ENCODE measurements around the gene ST6GAL2.

Gene ST6GAL2

DNA sequence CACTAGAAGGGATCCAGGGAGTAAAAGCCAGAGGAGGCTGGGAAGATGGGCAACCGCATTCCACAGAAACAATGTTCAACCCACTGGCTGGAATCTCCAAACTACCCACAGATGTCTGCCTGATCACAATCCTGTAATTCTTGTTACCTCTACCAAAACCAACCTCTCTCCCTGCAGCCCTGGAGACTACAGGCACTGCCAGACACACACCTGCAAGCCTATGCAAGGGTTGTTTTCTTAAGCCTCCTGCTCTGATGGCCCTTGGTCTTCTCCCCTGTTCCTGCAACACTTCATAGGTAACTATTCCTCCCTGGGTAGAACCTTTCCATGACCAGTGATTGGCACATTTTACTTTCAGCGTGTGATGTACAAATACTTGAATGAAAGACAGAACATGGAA, 21.9 kb downstream of the ST6GAL2 start:
- DNase-seq (ENCODE audit: low spot score), result no peak

DNA sequence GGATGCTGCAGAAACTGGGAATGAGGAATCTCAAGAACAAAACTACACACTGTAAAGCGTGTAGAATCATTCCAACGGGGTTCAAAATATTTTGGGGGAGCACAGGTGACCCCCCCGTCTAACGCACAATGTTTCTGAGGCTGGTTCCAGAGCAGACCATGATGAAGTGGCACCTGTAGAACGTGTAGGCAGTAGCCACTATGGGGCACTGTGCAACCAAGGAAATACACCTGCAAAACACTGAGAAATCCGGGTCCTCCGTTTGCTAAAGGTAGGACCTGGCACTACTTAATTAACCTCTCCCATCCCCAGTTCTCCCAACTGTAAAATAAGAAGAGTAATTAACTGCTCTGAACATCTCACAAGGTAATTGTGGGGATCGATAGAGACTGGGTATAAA, 22.6 kb downstream of the ST6GAL2 start:
- no peak for DNase-seq (ENCODE audit: low spot score)

GRCh38 chr2:106859498-106859897, 26.5 kb downstream of the ST6GAL2 start:
- no peak for DNase-seq (ENCODE audit: low spot score)

DNA sequence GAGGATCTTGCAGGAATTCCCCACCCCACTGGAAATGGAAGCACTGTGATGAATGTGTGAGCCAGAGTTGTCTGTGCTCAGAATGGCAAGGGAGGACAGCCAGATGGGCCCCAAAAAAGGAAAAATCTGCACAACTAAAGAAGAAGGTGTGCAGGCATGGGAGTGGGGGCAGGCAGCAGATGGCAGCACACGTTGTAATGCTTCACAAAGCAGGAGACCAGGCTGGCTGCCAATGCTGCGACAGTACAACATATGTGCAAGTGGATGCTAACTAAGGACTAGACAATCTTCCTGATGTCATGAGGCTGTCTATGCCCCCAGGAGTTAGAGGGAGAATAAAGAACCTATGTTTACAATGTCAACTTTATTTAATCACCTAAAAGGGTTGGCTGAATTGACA, 27.2 kb downstream of the ST6GAL2 start:
- no peak for DNase-seq (ENCODE audit: low spot score)

GRCh38 chr2:106857882-106858478, 28.0 kb downstream of the ST6GAL2 start:
- no peak for DNase-seq (ENCODE audit: low spot score)

GRCh38 chr2:106853631-106854030, 32.3 kb downstream of the ST6GAL2 start:
- no peak for DNase-seq (ENCODE audit: low spot score)

GRCh38 chr2:106851881-106852501, 34.0 kb downstream of the ST6GAL2 start:
- no peak for DNase-seq (ENCODE audit: low spot score)

GRCh38 chr2:106851087-106851874, 34.7 kb downstream of the ST6GAL2 start:
- no peak for DNase-seq (ENCODE audit: low spot score)

GRCh38 chr2:106849253-106849652, 36.7 kb downstream of the ST6GAL2 start:
- DNase-seq (ENCODE audit: low spot score), result no peak

- DNase-seq (ENCODE audit: low spot score), result no peak
Measured at GRCh38 chr2:106847366-106847765, 38.6 kb downstream of the ST6GAL2 start.

GRCh38 chr2:106845716-106846115, 40.3 kb downstream of the ST6GAL2 start:
- no peak for DNase-seq (ENCODE audit: low spot score)

DNA sequence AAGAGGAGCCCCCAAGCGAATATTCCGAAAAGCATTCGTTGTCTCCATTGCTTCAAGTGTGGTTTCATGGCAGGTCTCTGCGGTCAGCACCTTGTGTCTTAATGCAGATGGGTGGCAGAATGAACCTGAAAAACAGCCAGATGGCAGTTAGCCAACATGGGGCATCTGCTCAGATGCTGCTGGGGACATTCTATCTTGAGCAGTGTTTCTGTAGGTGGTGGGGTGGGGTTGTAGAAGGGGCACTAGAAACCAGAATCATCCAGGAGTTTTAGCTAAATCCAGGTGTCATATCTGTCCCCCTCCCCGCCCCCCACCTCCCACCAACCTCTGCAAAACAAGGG, 42.1 kb downstream of the ST6GAL2 start:
- DNase-seq (ENCODE audit: low spot score), result no peak

DNA sequence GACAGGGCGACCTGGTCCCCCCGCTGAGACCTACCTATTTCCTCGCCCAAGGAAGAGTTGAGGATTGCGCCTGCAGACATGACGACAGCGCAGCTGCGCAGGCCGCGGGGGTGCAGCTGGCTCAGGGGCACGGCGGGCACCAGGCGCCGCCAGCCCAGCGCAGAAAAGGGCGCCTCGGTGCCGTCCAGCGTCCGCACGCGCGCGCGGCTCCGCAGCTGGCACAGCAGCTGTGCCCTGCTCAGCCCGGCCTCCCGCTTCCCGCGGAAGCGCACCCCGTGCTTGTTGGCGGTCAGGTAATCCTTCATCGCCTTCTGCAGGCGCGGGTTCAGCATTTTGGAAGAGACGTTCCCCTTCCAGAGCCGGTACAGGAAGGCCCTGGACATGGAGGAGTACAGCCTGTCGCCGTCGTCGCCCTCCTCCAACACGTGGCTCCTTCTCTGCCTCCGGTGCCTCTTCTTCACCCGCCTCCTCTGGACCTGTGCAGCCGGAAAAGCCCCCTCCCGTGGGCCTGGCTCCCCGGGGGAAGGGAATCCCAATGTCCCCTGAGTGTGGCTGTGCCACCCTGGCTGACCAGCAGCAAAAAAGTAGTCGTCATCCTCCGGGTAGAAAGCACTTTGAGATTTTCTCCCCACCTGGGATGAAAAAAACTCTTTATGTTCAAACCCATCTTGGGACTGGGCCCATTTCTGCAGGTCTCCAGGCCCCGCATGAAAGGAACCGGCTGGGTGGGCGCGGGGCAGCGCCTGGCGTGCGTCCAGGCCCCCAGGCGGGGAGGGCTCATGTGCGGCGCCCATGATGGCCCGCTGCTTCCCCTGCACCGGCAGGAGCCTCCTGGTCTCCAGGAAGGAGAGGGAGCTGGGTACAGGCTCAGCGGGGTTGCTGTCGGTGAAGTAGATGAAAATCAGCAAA, 42.7 kb downstream of the ST6GAL2 start:
- no peak for DNase-seq (ENCODE audit: low spot score)

- DNase-seq (ENCODE audit: low spot score), result no peak
Measured at GRCh38 chr2:106841886-106842645, 43.9 kb downstream of the ST6GAL2 start.

DNA sequence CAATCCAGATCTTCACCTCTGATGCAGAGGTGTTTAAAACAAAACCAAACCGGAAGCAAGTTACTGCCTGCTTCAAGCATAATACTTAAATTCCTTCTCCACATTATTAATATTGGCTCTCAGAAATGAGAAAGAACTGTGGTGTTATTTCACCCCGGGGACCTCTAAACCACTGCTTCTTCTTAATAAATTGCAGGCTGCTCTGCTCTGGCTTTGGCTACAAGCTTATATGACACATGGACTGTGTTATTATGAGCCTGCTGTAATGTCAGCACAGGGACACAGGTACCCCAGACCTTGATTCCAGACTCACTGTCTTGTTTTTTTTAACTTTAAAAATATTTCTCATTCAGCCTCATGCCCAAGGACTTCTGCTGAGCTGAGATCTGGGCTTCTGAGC, 45.1 kb downstream of the ST6GAL2 start:
- no peak for DNase-seq (ENCODE audit: low spot score)

GRCh38 chr2:106839849-106840595, 45.9 kb downstream of the ST6GAL2 start:
- DNase-seq (ENCODE audit: low spot score), result peak; percentile 44

DNA sequence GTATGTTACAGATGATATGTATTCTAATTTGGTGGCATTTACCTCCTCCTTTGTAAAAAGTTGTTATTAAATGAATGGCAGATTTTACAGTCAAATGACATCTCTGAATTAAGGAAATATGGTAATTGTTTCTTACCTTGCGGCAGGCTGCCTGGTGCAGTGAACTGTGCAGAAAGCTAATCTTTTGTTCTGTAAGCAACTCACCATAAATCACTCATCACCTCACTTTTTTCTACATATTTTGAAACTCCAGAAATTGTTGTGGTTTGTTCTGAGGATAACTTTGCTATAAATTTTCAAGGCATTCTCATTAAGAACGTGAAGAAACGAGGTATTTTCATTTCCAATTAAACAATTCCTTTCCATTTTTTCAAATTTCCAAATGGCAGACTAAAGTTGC, 52.7 kb downstream of the ST6GAL2 start:
- DNase-seq (ENCODE audit: low spot score), result no peak

- DNase-seq (ENCODE audit: low spot score), result no peak
Measured at GRCh38 chr2:106831816-106832569, 54.0 kb downstream of the ST6GAL2 start.

DNA sequence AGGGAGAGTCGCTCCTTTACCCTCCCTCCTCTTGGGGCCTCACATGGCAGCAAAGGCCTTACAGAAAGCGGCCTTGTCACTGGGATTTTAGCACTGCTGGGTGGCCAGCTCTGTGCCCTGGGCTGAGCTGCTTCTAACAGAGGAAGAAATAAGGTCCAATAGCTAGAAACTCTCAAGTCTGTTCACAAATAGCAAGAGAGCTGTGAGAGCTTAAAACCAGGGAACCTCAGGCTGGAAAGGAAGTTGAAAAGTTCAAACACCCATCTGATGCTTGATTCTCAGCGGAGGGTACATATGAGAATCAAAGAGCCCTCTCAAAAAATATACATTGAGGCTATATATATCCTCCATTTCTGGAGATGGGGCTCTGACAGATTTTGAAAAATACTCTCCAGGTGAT, 54.7 kb downstream of the ST6GAL2 start:
- DNase-seq (ENCODE audit: low spot score), result no peak

DNA sequence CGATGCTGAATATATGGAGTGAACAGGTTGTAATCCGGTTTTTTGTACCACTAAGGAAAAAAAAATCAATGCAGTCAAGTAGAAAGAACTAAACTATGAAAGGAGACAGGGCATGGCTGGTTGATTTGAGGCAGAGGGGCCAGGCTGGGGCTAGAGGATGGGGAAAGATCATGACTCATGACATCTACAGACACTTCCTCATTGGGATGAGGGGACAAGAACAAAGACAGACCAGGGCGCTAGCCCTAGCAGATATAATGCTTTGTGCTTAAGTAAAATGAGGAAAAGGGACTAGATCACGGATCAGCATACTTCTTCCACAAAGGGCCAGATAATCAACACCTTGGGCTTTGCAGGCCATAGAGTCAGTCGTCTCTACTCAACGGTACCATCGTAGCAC, 55.8 kb downstream of the ST6GAL2 start:
- no peak for DNase-seq (ENCODE audit: low spot score)

Measured in SK-N-DZ (cell line).